ENCODE measurements around the gene EMSY. TPM values are rescaled to one million over a fixed set of nuclear protein-coding genes. Genes with fewer than 3 reads are reported as not detected.

EMSY gene
- total RNA-seq, 1 donor from 2014 or later = 34.8 TPM

DNA sequence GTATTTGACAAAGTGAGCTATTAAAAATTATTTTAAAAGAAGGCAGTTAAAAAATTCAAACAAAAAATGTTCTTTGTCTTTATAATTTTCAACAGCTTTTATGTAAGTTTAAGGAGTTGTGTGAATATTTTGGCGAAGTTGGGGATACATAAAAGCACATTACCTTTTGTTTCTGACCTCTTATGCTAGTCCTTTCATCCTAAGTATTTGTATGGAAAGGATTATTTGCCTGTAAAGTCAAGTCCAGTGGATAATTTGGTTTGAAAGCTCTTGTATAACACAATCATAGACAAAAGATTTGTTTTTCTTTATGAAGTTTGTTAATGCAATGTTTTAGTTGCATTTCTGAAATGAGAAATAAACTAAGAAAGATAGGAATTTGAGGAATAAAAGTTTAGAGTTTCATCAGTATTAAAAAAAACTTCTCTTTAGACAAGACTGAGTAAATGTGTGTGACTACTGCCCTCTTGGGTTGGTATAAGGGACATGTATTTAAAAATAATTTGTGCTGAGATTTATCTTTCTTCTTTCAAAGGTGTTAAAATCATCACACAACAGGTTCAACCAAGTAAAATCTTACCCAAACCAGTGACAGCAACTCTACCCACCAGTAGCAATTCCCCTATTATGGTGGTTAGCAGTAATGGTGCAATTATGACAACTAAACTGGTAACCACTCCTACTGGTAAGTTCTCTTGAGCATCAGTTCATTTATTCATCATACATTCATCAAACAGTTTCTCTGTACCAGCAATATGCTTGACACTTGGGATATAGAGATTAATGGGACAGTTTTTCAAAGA lies 68.2 kb downstream of the EMSY start:
- no peak overlapping the region for H3K27ac Mint-ChIP-seq
- H3K4me3 Mint-ChIP-seq = no peak overlapping the region
- H3K36me3 Mint-ChIP-seq (ENCODE audit: low read depth) = peaks cover 7% of the 10 kb centered on the region
- no peaks in the 10 kb centered on the region for H3K27me3 Mint-ChIP-seq (ENCODE audit: insufficient read depth)
- H3K4me1 Mint-ChIP-seq (ENCODE audit: low read depth) = no peaks in the 10 kb centered on the region
- DNase-seq (ENCODE audit: low spot score) = no peak
- intact Hi-C loops (cut with micrococcal nuclease) = loop anchor here (1.0 to 10.0 kb wide), 2 partner anchors 128 to 306 kb away; partner anchors contain the start of genes GVQW3 and THAP12
- no peaks in the 10 kb centered on the region for H3K9me3 Mint-ChIP-seq

DNA sequence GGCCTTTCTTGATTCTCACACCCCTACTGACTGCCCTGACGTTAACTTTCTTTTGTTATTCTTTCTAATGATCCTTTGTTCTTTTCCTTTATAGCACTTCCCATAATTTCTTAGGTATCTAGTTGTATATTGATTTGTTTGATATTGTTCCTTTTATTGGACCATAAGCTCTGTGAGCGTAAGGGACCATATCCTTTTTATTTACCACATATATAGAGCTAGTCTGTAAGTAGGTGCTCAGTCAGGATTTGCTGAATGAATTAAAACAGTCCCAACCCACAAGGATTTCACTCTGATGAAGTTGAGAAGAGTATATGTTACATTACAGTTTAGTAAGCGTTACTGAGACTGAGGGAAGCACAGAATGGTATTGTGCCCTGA lies 68.8 kb downstream of the EMSY start:
- H3K36me3 Mint-ChIP-seq (ENCODE audit: low read depth) = peaks cover 7% of the 10 kb centered on the region
- H3K4me3 Mint-ChIP-seq = no peak overlapping the region
- no peaks in the 10 kb centered on the region for H3K4me1 Mint-ChIP-seq (ENCODE audit: low read depth)
- no peak for DNase-seq (ENCODE audit: low spot score)
- intact Hi-C loops (cut with micrococcal nuclease) = loop anchor here (1.0 to 10.0 kb wide), 2 partner anchors 129 to 306 kb away; partner anchors contain the start of genes GVQW3 and THAP12
- no peak overlapping the region for H3K27ac Mint-ChIP-seq
- H3K9me3 Mint-ChIP-seq = no peaks in the 10 kb centered on the region
- no peaks in the 10 kb centered on the region for H3K27me3 Mint-ChIP-seq (ENCODE audit: insufficient read depth)

DNA sequence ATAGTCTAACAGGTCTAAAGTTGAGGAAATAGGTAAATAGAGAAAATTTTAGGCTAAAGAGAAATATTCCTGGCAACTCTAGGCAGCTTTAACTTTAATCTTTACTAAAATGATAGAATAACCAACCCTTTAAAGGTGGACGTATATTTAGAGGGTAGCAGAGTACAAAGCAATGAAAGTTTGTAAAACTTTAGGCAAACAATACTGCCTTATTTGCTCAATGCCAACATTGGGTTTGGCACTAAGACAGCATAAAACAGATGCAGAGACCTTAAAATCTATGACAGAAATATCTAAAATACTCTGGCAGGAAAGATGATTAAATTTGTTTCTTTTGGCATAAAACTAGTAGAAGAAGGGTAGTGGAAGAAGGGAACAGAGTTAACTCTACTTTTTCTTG lies 70.7 kb downstream of the EMSY start:
- H3K36me3 Mint-ChIP-seq (ENCODE audit: low read depth) = peaks cover 5% of the 10 kb centered on the region
- H3K4me3 Mint-ChIP-seq = no peak overlapping the region
- no peak overlapping the region for H3K27ac Mint-ChIP-seq
- no peak for DNase-seq (ENCODE audit: low spot score)
- no peaks in the 10 kb centered on the region for H3K9me3 Mint-ChIP-seq
- H3K27me3 Mint-ChIP-seq (ENCODE audit: insufficient read depth) = no peaks in the 10 kb centered on the region
- H3K4me1 Mint-ChIP-seq (ENCODE audit: low read depth) = no peaks in the 10 kb centered on the region
- intact Hi-C loops (cut with micrococcal nuclease) = loop anchor here (10.0 kb wide), 1 partner anchor 131 kb away; the partner anchor contains the start of genes GVQW3 and THAP12

DNA sequence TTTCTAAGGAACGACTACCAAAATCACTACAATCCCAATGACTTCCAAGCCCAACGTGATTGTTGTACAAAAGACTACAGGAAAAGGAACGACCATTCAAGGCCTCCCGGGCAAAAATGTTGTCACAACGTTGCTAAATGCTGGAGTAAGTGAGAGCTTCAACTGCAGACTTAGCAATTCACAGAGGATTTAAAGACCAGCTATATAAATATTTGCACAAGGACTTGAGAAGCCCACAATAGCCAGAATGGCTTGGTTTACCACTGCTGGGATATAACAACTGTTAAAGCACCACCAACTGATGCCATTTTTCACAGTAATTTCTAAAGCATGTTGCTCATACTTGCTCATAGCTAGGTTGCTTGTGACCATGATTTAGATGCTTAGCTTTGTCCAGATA lies 78.3 kb downstream of the EMSY start:
- intact Hi-C loops (cut with micrococcal nuclease) = no loop called here
- Mint-ChIP-seq H3K27me3 (ENCODE audit: insufficient read depth) (no peaks in the 10 kb centered on the region), H3K36me3 (ENCODE audit: low read depth) (peaks cover 17% of the 10 kb centered on the region), H3K4me1 (ENCODE audit: low read depth) (no peaks in the 10 kb centered on the region), H3K9me3 (no peaks in the 10 kb centered on the region), H3K4me3 (no peak overlapping the region), H3K27ac (no peak overlapping the region)
- no peak for DNase-seq (ENCODE audit: low spot score)

DNA sequence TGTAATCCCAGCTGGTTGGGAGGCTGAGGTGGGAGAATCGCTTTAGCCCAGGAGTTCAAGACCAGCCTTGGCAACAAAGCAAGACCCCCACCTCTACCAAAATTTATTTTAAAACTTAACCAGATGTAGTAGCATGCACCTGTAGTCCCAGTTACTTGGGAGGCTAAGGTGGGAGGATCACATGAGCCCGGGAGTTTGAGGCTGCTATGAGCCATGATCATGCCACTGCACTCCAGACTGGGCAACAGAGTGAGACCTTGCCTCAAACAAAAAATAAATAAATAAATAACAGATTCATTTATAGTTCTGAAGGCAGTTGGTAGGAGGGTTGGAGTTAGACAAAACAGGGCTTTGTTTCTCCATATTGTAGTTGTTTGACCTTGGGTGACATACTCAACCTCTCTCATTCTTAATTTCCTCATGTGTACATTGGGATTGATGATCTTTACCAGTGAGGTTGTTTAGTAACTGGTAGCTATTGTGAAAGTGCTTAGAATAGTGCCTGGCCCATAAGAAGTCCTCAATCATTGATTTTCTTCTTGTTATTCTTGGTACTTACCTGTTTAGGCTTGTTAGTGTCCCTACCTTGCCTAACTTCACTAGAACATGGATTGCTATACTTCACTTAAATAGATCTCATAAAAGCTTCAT lies 79.1 kb downstream of the EMSY start:
- peaks cover 25% of the 10 kb centered on the region for H3K36me3 Mint-ChIP-seq (ENCODE audit: low read depth)
- no peak overlapping the region for H3K4me3 Mint-ChIP-seq
- H3K27me3 Mint-ChIP-seq (ENCODE audit: insufficient read depth) = no peaks in the 10 kb centered on the region
- H3K27ac Mint-ChIP-seq = no peak overlapping the region
- no peaks in the 10 kb centered on the region for H3K9me3 Mint-ChIP-seq
- no peaks in the 10 kb centered on the region for H3K4me1 Mint-ChIP-seq (ENCODE audit: low read depth)
- intact Hi-C loops (cut with micrococcal nuclease) = no loop called here
- no peak for DNase-seq (ENCODE audit: low spot score)

DNA sequence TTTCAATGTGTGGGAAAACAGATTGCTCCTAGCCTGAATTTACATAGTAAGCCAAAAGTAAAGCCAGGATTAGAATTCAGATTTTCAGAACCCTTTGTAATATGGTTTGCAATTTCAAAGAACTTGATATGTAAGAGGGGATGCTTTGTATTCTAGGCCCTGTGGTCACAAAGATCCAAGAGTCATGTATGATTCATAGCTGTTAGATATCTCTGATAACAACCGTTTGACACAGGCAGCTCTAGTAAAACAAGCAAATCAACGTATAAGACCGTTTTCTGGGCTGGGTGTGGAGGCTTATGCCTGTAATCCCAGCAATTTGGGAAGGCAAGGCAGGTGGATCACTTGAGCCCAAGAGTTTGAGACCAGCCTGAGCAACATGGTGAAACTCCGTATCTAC lies 79.6 kb downstream of the EMSY start:
- intact Hi-C loops (cut with micrococcal nuclease) = no loop called here
- peaks cover 31% of the 10 kb centered on the region for H3K36me3 Mint-ChIP-seq (ENCODE audit: low read depth)
- H3K4me3 Mint-ChIP-seq = no peak overlapping the region
- no peaks in the 10 kb centered on the region for H3K27me3 Mint-ChIP-seq (ENCODE audit: insufficient read depth)
- H3K4me1 Mint-ChIP-seq (ENCODE audit: low read depth) = no peaks in the 10 kb centered on the region
- H3K9me3 Mint-ChIP-seq = no peaks in the 10 kb centered on the region
- no peak for DNase-seq (ENCODE audit: low spot score)
- no peak overlapping the region for H3K27ac Mint-ChIP-seq

DNA sequence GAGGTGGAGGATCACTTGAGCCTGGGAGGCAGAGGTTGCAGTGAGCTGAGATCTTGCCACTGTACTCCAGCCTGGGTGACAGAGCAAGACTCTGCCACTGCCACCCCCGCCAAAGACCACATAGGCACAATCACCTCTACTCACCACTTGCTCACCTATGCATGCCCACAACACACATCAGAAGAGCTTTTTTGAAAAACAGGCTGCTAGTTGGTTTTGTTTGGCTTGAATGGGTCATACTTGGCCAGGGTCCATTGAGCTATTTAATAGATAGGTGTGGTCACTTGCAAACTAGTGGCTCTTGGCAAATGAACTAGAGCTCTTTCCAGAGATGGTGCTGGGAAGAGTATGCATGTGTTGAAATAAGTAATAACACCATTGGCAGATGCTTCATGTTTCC lies 80.1 kb downstream of the EMSY start:
- Mint-ChIP-seq H3K4me1 (ENCODE audit: low read depth) (no peaks in the 10 kb centered on the region), H3K27ac (no peak overlapping the region), H3K9me3 (no peaks in the 10 kb centered on the region), H3K27me3 (ENCODE audit: insufficient read depth) (no peaks in the 10 kb centered on the region), H3K36me3 (ENCODE audit: low read depth) (peaks cover 33% of the 10 kb centered on the region), H3K4me3 (no peak overlapping the region)
- no peak for DNase-seq (ENCODE audit: low spot score)
- intact Hi-C loops (cut with micrococcal nuclease) = no loop called here

DNA sequence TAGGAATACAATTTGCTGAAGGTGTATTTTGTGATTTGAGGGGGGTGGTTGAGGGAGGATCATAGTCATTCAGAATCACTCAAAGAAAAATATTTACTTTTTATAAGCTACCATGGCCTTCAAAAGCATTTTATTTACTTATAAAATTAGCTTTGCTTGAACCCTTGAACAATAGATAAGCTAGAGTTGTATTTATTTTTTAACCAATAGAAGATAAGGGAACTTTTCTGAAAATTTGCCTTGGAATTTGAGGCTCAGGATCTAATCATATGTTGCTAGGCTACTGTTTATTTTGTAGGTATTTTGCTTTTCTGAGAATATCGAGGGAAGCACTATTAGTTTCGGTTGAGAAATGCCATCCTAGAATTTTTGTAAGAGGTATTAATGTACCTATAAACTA lies 82.1 kb downstream of the EMSY start:
- H3K9me3 Mint-ChIP-seq = no peaks in the 10 kb centered on the region
- intact Hi-C loops (cut with micrococcal nuclease) = no loop called here
- no peaks in the 10 kb centered on the region for H3K4me1 Mint-ChIP-seq (ENCODE audit: low read depth)
- no peak overlapping the region for H3K27ac Mint-ChIP-seq
- DNase-seq (ENCODE audit: low spot score) = no peak
- H3K4me3 Mint-ChIP-seq = no peak overlapping the region
- H3K27me3 Mint-ChIP-seq (ENCODE audit: insufficient read depth) = no peaks in the 10 kb centered on the region
- H3K36me3 Mint-ChIP-seq (ENCODE audit: low read depth) = peaks cover 35% of the 10 kb centered on the region

DNA sequence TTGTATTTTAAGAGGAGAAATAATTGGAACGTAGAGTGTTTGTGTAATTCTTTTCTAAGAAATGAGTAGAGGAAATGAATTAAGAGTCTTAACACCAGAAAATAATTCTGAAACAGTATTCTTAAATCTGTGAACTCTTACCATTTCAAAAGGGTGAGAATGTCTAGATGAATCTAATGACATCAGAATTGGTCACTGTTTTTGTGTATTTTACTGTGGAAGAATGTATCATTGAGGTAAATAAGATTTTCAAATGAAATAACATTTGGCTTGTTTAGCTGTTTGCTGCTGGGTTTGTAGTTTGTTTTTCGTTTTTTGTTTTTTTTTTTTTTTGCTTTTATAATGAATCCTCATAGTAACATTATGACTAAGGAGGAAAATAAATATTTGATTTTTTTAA lies 97.6 kb downstream of the EMSY start:
- no peaks in the 10 kb centered on the region for H3K27me3 Mint-ChIP-seq (ENCODE audit: insufficient read depth)
- H3K9me3 Mint-ChIP-seq = no peaks in the 10 kb centered on the region
- no peak overlapping the region for H3K4me3 Mint-ChIP-seq
- peaks cover 43% of the 10 kb centered on the region for H3K36me3 Mint-ChIP-seq (ENCODE audit: low read depth)
- H3K27ac Mint-ChIP-seq = no peak overlapping the region
- no peak for DNase-seq (ENCODE audit: low spot score)
- peaks cover 10% of the 10 kb centered on the region for H3K4me1 Mint-ChIP-seq (ENCODE audit: low read depth)
- intact Hi-C loops (cut with micrococcal nuclease) = no loop called here

DNA sequence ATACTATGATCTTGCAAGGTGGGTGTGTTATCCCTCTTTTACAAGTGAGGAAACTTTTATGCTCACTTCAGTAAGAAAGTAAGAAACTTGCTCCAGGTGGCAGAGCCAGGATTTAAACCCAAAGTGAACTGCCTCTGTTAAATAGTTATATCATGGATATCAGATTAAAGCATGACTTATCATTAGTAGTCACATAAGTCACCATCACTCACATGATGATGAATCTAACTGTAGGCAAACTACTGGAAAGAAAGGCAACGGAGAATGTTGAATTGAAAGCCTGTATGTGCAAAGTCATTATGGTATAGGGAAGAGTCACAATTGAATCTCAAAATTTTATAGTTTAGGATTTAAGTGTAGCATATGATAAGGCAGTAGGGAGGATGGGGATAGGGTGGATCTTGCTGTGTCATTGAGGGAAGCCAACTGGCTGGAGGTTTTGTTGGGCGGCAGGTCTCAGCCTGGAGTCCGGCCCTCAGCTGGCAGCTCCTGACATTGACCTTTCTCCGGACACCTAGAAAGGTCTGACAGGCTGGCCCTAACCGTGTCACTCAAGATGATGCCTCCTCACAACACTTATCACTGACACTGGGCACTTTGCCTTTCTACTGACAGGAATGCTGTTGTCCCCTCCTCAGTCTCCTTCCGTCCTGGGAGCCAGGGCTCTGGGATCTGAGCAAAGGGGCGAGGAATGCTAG lies 98.3 kb downstream of the EMSY start:
- Mint-ChIP-seq H3K9me3 (no peaks in the 10 kb centered on the region), H3K27ac (no peak overlapping the region)
- intact Hi-C loops (cut with micrococcal nuclease) = no loop called here

DNA sequence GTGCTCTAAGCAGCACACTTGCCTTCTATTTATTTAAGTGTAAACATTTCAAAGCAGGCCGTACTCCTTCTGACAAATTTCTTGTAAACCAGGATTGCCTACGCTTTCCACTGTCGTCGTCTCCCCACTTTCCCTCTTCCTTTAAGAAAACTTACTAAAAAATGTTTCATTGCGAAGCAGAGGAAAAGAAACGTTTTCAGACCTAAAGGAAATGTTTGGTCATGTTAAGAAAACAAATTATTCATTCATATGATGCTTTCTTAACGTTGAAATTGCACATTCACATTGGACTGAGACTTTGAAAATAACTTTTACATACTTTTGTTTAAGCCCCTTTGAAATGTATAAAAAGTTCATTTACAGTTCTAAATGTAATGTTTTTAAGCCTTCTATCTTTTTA lies 106.0 kb downstream of the EMSY start:
- Mint-ChIP-seq H3K4me1 (ENCODE audit: low read depth) (peaks cover 13% of the 10 kb centered on the region), H3K27ac (no peak overlapping the region), H3K9me3 (no peaks in the 10 kb centered on the region), H3K27me3 (ENCODE audit: insufficient read depth) (no peaks in the 10 kb centered on the region), H3K4me3 (no peak overlapping the region), H3K36me3 (ENCODE audit: low read depth) (peaks cover 17% of the 10 kb centered on the region)
- intact Hi-C loops (cut with micrococcal nuclease) = loop anchor here (1.0 kb wide), 1 partner anchor 130 kb away; no protein-coding TSS in a partner anchor
- DNase-seq (ENCODE audit: low spot score) = no peak

More for the DNA sequence above, 98.3 kb downstream of the EMSY start:
- DNase-seq (ENCODE audit: low spot score) = no peak
- H3K4me1 Mint-ChIP-seq (ENCODE audit: low read depth) = peaks cover 10% of the 10 kb centered on the region
- H3K4me3 Mint-ChIP-seq = no peak overlapping the region
- no peaks in the 10 kb centered on the region for H3K27me3 Mint-ChIP-seq (ENCODE audit: insufficient read depth)
- H3K36me3 Mint-ChIP-seq (ENCODE audit: low read depth) = peaks cover 39% of the 10 kb centered on the region

DNA sequence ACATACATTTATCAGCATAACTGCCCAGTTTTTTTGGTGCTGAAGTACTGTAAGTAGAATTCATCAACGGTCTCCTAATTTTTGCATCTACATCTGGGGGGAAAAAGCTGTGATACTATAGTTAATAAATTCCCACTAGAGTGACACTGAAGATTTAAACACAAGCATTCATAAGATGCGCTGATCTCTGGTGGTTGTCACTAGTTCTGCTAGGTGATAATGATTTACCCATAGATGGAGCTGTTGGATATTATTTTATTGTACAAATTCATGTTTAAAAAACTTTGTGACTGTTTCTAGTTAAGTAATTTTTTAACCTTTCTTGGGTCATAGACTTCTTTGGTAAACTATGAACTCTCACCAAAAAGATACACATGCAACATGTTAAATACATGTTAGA lies 106.6 kb downstream of the EMSY start:
- Mint-ChIP-seq H3K4me3 (no peak overlapping the region), H3K4me1 (ENCODE audit: low read depth) (peaks cover 7% of the 10 kb centered on the region), H3K9me3 (no peaks in the 10 kb centered on the region), H3K27ac (no peak overlapping the region), H3K36me3 (ENCODE audit: low read depth) (peaks cover 13% of the 10 kb centered on the region), H3K27me3 (ENCODE audit: insufficient read depth) (no peaks in the 10 kb centered on the region)
- intact Hi-C loops (cut with micrococcal nuclease) = loop anchor here (1.0 kb wide), 1 partner anchor 129 kb away; no protein-coding TSS in a partner anchor
- no peak for DNase-seq (ENCODE audit: low spot score)

DNA sequence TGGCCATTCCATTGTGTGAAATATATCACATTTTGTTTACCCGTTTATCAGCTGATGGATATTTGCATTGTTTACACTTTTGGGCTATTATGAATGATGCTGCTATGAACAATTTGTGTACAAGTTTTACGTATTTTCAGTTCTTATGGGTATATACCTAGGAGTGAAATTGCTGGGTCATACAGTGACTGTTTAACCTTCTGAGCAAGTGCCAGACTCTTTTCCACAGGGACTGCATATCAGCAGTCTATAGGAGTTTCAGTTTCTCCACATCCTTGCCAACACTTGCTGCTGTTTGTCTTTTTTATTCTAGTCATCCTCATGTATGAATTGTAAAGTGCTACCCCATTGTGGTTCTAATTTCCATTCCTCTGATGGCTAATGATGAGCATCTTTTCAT lies 108.2 kb downstream of the EMSY start:
- H3K36me3 Mint-ChIP-seq (ENCODE audit: low read depth) = peaks cover 10% of the 10 kb centered on the region
- H3K4me1 Mint-ChIP-seq (ENCODE audit: low read depth) = peaks cover 6% of the 10 kb centered on the region
- H3K9me3 Mint-ChIP-seq = no peaks in the 10 kb centered on the region
- H3K4me3 Mint-ChIP-seq = no peak overlapping the region
- no peak for DNase-seq (ENCODE audit: low spot score)
- no peaks in the 10 kb centered on the region for H3K27me3 Mint-ChIP-seq (ENCODE audit: insufficient read depth)
- no peak overlapping the region for H3K27ac Mint-ChIP-seq
- intact Hi-C loops (cut with micrococcal nuclease) = no loop called here
